GM12891 (cell line): Measurements from ENCODE around the gene RALGPS1.
A peak's percentile ranks its signal among the peaks of the same experiment; 100 is the strongest.

Experiments used
- DNase-seq: peaks from one replicate; pipeline ENCODE4 v3.0.0; 2011; ENCODE audit warnings: low spot score; ENCODE audit not compliant: insufficient read length
- FAIRE-seq: peaks from 2 replicates; lab custom pipeline; 2011; peaks lifted over from hg19 to GRCh38; lab: Jason Lieb, UNC
- PAX5 ChIP-seq: IDR thresholded peaks from 2 replicates; pipeline ENCODE4 v1.6.1; 2011; ENCODE audit warnings: low read length, moderate library complexity, mild to moderate bottlenecking; ENCODE audit not compliant: insufficient read depth, severe bottlenecking
- POLR2A ChIP-seq: IDR thresholded peaks from 2 replicates; pipeline ENCODE4 v1.6.1; 2011; ENCODE audit warnings: low read depth, low read length, control low read depth
- POLR2AphosphoS5 ChIP-seq: IDR thresholded peaks from 2 replicates; pipeline ENCODE4 v1.6.1; 2011; ENCODE audit warnings: low read depth, low read length, control low read depth
- POU2F2 ChIP-seq: IDR thresholded peaks from 2 replicates; pipeline ENCODE4 v1.6.1; 2011; ENCODE audit warnings: low read depth, mild to moderate bottlenecking, control low read depth, low read length, moderate library complexity
- SPI1 ChIP-seq: IDR thresholded peaks from 2 replicates; pipeline ENCODE4 v1.6.1; 2011; ENCODE audit warnings: low read depth, low read length, control low read depth
- TAF1 ChIP-seq: IDR thresholded peaks from 2 replicates; pipeline ENCODE4 v1.6.1; 2011; ENCODE audit warnings: low read depth, low read length, control low read depth

Gene RALGPS1

GRCh38 chr9:127066060-127066850, 151.7 kb downstream of the RALGPS1 start:
- DNase-seq (no peak), FAIRE-seq (no peak)
- TF ChIP-seq TAF1 (no peak), POU2F2 (no peak), PAX5 (no peak), POLR2A (no peak), POLR2AphosphoS5 (no peak), SPI1 (no peak)

- FAIRE-seq, result no peak
- DNase-seq, result no peak
- TF ChIP-seq PAX5 (no peak), POU2F2 (no peak), TAF1 (no peak), POLR2A (no peak), POLR2AphosphoS5 (no peak), SPI1 (no peak)
These were observed 152.2 kb downstream of the RALGPS1 start for GRCh38 chr9:127066851-127067136.

GRCh38 chr9:127067603-127068220, 153.1 kb downstream of the RALGPS1 start:
- FAIRE-seq, result no peak
- TF ChIP-seq POU2F2, result no peak
- no peak for TF ChIP-seq TAF1
- TF ChIP-seq POLR2AphosphoS5, result no peak
- no peak for TF ChIP-seq POLR2A
- no peak for TF ChIP-seq PAX5
- peak; percentile 13; the same call in 1 of the 2 replicates for TF ChIP-seq SPI1
- DNase-seq, result no peak

DNA sequence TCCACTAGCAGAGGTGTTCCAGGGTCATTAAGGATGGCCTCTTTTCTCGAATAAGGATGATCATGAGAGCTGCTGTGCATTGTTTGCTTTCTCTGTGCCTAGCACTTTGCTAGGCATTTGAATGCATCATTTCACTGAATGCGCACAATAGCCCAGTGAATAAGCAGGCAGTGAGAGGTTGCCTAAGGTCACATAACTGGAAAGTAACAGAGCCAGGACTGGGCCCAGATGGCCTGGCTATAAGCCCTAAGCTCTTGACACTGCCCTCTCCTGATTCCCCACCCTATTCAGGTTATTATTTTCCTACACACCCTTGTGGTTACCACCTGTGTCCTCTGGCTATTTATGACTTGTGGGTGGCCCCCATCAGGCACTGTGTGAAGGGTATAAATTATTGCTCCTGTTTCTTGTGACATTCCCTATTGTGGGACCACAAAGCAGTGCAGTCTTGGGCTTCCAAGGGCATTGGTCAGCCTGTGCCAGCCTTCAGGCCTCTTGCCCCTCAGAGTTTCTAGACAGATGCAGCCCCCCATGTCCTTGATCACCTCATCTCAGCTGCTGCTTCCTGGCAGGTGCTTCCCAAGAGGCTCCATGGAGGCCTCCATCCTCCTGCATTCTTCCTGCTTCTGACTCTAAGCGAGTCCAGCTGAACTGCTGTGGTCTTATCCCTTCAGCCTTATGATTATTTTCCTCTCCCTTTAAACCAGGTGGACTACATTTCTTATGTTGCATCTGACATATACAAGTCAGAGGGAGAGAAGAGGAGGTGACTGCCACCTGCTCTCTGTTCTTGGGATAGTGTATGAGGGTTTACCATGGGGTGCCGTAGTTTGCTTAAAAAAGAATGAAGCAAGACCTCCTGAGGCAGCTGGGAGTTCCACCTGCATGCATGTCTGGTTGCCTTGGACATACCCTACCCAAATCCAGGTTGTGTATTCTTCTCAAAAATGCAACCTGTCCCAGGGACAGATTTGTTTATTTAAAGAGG, 160.3 kb downstream of the RALGPS1 start:
- DNase-seq (no peak), FAIRE-seq (no peak)
- no peak for TF ChIP-seq SPI1
- no peak for TF ChIP-seq POU2F2
- no peak for TF ChIP-seq PAX5
- TF ChIP-seq POLR2AphosphoS5, result no peak
- TF ChIP-seq POLR2A, result no peak
- no peak for TF ChIP-seq TAF1

GRCh38 chr9:127075624-127076372, 161.2 kb downstream of the RALGPS1 start:
- DNase-seq (no peak), FAIRE-seq (no peak)
- no peak for TF ChIP-seq POU2F2
- TF ChIP-seq TAF1, result no peak
- no peak for TF ChIP-seq PAX5
- no peak for TF ChIP-seq POLR2A
- no peak for TF ChIP-seq POLR2AphosphoS5

GRCh38 chr9:127076860-127077643, 162.5 kb downstream of the RALGPS1 start:
- TF ChIP-seq POU2F2, result no peak
- no peak for TF ChIP-seq SPI1
- TF ChIP-seq POLR2AphosphoS5, result no peak
- no peak for TF ChIP-seq POLR2A
- no peak for TF ChIP-seq TAF1
- TF ChIP-seq PAX5, result no peak
- no peak for FAIRE-seq
- DNase-seq, result no peak

GRCh38 chr9:127077644-127077946, 163.0 kb downstream of the RALGPS1 start:
- FAIRE-seq, result no peak
- TF ChIP-seq POLR2AphosphoS5 (no peak), SPI1 (no peak), POU2F2 (no peak), PAX5 (no peak), POLR2A (no peak), TAF1 (no peak)
- DNase-seq, result no peak

GRCh38 chr9:127078336-127078735, 163.8 kb downstream of the RALGPS1 start:
- DNase-seq, result no peak
- no peak for FAIRE-seq
- TF ChIP-seq TAF1, result no peak
- TF ChIP-seq POLR2A, result no peak
- TF ChIP-seq POLR2AphosphoS5, result no peak
- no peak for TF ChIP-seq SPI1
- no peak for TF ChIP-seq PAX5
- no peak for TF ChIP-seq POU2F2
